ENCODE results near the gene HBA2. TPM values are rescaled to one million over a fixed set of nuclear protein-coding genes. Genes with fewer than 3 reads are reported as not detected.
"Not testable (repeated sequence)": the region's sequence is repeated elsewhere in the genome, so short reads cannot be mapped to it uniquely, and the experiment has no call there.

Gene HBA2
- total RNA-seq, 2 donors from 2014 or later = 3.5 to 64.9 TPM

GRCh38 chr16:200388-200787 is 27.7 kb downstream of the HBA2 start:
- Histone ChIP-seq H3K4me3 (no peak overlapping the region), H3K9me3 (no peaks in the 10 kb centered on the region), H3K36me3 (peaks cover 13% of the 10 kb centered on the region), H3K9ac (ENCODE audit: low read depth in 2 of 2, low read length in 2 of 2) (no peak overlapping the region), H3K27me3 (no peaks in the 10 kb centered on the region), H3K27ac (no peak overlapping the region), H3K4me1 (no peaks in the 10 kb centered on the region)
- intact Hi-C loops (cut with DNase I) = no loop called here
- TF ChIP-seq CTCF (IDR thresholded peaks at IDR 0.05) = no peak
- no peak for DNase-seq

GRCh38 chr16:203246-203645 is 30.6 kb downstream of the HBA2 start:
- intact Hi-C loops (cut with DNase I) = no loop called here

GRCh38 chr16:204046-204445 is 31.4 kb downstream of the HBA2 start:
- H3K4me3 ChIP-seq; intact Hi-C loops (cut with DNase I); H3K36me3 ChIP-seq; H3K4me1 ChIP-seq; H3K27ac ChIP-seq; H3K9me3 ChIP-seq; H3K27me3 ChIP-seq; DNase-seq; H3K9ac ChIP-seq (ENCODE audit: low read depth in 2 of 2, low read length in 2 of 2): not testable (repeated sequence)

More at GRCh38 chr16:203246-203645, 30.6 kb downstream of the HBA2 start:
- no peaks in the 10 kb centered on the region for H3K27me3 ChIP-seq
- DNase-seq = no peak
- H3K9ac ChIP-seq (ENCODE audit: low read depth in 2 of 2, low read length in 2 of 2) = no peak overlapping the region
- no peaks in the 10 kb centered on the region for H3K9me3 ChIP-seq
- no peak overlapping the region for H3K4me3 ChIP-seq
- no peaks in the 10 kb centered on the region for H3K4me1 ChIP-seq
- no peak for TF ChIP-seq CTCF (IDR thresholded peaks at IDR 0.05)
- H3K27ac ChIP-seq = no peak overlapping the region
- peaks cover 7% of the 10 kb centered on the region for H3K36me3 ChIP-seq

GRCh38 chr16:209359-209758 is 36.7 kb downstream of the HBA2 start:
- H3K4me1 ChIP-seq; H3K9ac ChIP-seq (ENCODE audit: low read depth in 2 of 2, low read length in 2 of 2); DNase-seq; H3K4me3 ChIP-seq; H3K36me3 ChIP-seq; H3K27ac ChIP-seq; intact Hi-C loops (cut with DNase I); H3K27me3 ChIP-seq; H3K9me3 ChIP-seq: not testable (repeated sequence)

- H3K4me3 ChIP-seq; H3K9me3 ChIP-seq; H3K4me1 ChIP-seq; H3K27me3 ChIP-seq; DNase-seq; H3K27ac ChIP-seq; H3K36me3 ChIP-seq; intact Hi-C loops (cut with DNase I); H3K9ac ChIP-seq (ENCODE audit: low read depth in 2 of 2, low read length in 2 of 2): not testable (repeated sequence)
These were observed 39.0 kb downstream of the HBA2 start for GRCh38 chr16:211631-212180.

- Histone ChIP-seq H3K27ac (no peak overlapping the region), H3K9me3 (no peaks in the 10 kb centered on the region), H3K36me3 (peaks cover 3% of the 10 kb centered on the region), H3K9ac (ENCODE audit: low read depth in 2 of 2, low read length in 2 of 2) (no peak overlapping the region), H3K4me1 (no peaks in the 10 kb centered on the region), H3K27me3 (no peaks in the 10 kb centered on the region), H3K4me3 (no peak overlapping the region)
- no peak for DNase-seq
- no peak for TF ChIP-seq CTCF (IDR thresholded peaks at IDR 0.05)
- intact Hi-C loops (cut with DNase I) = no loop called here
These were observed 40.3 kb downstream of the HBA2 start for GRCh38 chr16:212999-213398.

- H3K4me3 ChIP-seq = no peak overlapping the region
- peaks cover 7% of the 10 kb centered on the region for H3K36me3 ChIP-seq
- H3K9ac ChIP-seq (ENCODE audit: low read depth in 2 of 2, low read length in 2 of 2) = no peak overlapping the region
- no peaks in the 10 kb centered on the region for H3K27me3 ChIP-seq
- DNase-seq = no peak
- no peaks in the 10 kb centered on the region for H3K9me3 ChIP-seq
- intact Hi-C loops (cut with DNase I) = loop anchor here (10.0 kb wide), 1 partner anchor 145 kb away; no protein-coding TSS in a partner anchor
- TF ChIP-seq CTCF (IDR thresholded peaks at IDR 0.05) = no peak
- no peak overlapping the region for H3K27ac ChIP-seq
- no peaks in the 10 kb centered on the region for H3K4me1 ChIP-seq
These were observed 47.3 kb downstream of the HBA2 start for GRCh38 chr16:220021-220420.

Other genes starting within 250 kb of the HBA2 start
- 10 to 100 TPM in 1 of 2 donors, 1 to 10 TPM in 1; 8.5 to 23.6 TPM for gene POLR3K, start 119.3 kb upstream of the HBA2 start, total RNA-seq
- gene SNRNP25, start 119.0 kb upstream of the HBA2 start, total RNA-seq = 10 to 100 TPM; 20.6 to 48.3 TPM
- gene RHBDF1, start 100.2 kb upstream of the HBA2 start, total RNA-seq = 10 to 100 TPM; 28.6 to 35.3 TPM
- 10 to 100 TPM; 39.3 to 42.1 TPM for gene MPG, start 94.7 kb upstream of the HBA2 start, total RNA-seq
- 10 to 100 TPM; 13.4 to 26.4 TPM for gene NPRL3, start 34.2 kb upstream of the HBA2 start, total RNA-seq
- gene HBZ, start 20.2 kb upstream of the HBA2 start, total RNA-seq = 1 to 10 TPM in 1 of 2 donors, not detected in 1; 1.4 TPM
- gene HBM, start 6.9 kb upstream of the HBA2 start, total RNA-seq = not detected
- gene HBA1, start 3.8 kb downstream of the HBA2 start, total RNA-seq = 10 to 100 TPM in 1 of 2 donors, 1 to 10 TPM in 1; 7.4 to 50.3 TPM
- gene HBQ1, start 7.6 kb downstream of the HBA2 start, total RNA-seq = not detected
- 10 to 100 TPM; 37.1 to 55.4 TPM for gene LUC7L, start 56.6 kb downstream of the HBA2 start, total RNA-seq
- gene FAM234A, start 61.9 kb downstream of the HBA2 start, total RNA-seq = 100 to 1,000 TPM; 105 to 124 TPM
- gene RGS11, start 103.1 kb downstream of the HBA2 start, total RNA-seq = 1 to 10 TPM; 2.9 to 4.0 TPM
- 10 to 100 TPM in 1 of 2 donors, 1 to 10 TPM in 1; 1.8 to 20.0 TPM for gene ARHGDIG, start 107.7 kb downstream of the HBA2 start, total RNA-seq
- gene PDIA2, start 110.3 kb downstream of the HBA2 start, total RNA-seq = 1 to 10 TPM; 1.4 to 2.6 TPM
- gene AXIN1, start 179.8 kb downstream of the HBA2 start, total RNA-seq = 10 to 100 TPM; 33.4 to 34.3 TPM
- gene MRPL28, start 197.7 kb downstream of the HBA2 start, total RNA-seq = 10 to 100 TPM; 59.4 to 75.4 TPM
- 100 to 1,000 TPM in 1 of 2 donors, 10 to 100 TPM in 1; 99.6 to 102 TPM for gene PGAP6, start 209.1 kb downstream of the HBA2 start, total RNA-seq
- gene NME4, start 224.3 kb downstream of the HBA2 start, total RNA-seq = 10 to 100 TPM; 38.3 to 63.6 TPM
- 10 to 100 TPM; 31.3 to 50.2 TPM for gene DECR2, start 229.0 kb downstream of the HBA2 start, total RNA-seq

All from colonic mucosa (tissue), 4 donors.